GM18520 (cell line): ENCODE results near the gene HDAC9.

Experiments used
- ATAC-seq: cut with Tn5 transposase; IDR thresholded peaks from one replicate; pipeline ENCODE4 v1.9.1; 2021; ENCODE audit not compliant: unreplicated experiment

The HDAC9 gene

DNA sequence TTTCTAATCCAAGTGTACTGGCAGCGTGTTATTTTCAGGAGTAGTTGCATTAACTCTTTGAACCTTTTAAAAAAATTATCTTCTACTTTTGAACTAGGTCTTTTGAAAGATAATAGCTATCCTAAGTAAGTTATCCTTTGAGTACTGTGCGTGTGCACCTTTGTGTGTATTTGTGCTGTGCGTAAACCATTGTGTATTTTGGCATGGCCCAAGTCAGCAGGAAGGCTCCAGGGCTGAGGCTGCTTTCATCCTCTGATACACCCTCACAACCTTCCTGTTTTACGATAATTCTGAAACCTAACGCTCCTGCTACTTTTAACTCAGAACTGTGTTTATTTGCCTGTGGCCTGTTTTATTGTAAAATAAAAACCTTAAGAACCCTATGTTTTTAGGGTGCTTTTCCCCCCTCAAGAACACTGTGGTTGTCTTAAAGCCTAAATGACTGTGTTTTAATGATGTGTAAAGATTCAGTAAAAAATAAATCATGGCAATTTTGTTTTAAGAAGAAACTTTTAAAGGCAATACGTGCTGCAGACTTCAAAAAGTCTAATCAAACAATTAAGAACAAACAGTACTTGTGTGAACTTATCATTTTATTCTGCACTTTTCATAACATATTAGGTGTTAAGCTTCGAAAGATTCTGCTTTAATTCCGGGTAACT is 57.5 kb downstream of the HDAC9 start:
- ATAC-seq = no peak

- ATAC-seq = no peak
Observed at GRCh38 chr7:18553605-18554003, 58.1 kb downstream of the HDAC9 start.

GRCh38 chr7:18555120-18555519 is 59.6 kb downstream of the HDAC9 start:
- ATAC-seq = no peak

DNA sequence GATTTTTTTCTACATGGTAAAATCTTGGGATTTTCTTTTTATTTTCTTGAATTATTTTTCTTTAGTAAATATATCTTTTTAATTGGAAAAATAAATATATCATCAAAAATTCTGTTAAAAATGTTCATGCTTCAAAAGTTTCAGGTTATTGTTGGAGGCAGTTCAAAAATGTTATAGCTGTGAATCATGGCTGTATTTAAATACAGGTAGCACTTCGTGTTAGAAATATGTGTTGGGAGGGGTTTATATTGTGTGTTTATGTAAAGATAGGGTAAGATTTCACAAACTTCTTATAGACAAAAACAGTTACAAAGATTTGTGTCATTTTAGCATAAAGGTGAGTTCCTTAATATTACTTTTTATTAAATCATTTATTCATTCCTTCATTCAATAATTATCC is 60.4 kb downstream of the HDAC9 start:
- ATAC-seq = no peak

GRCh38 chr7:18558503-18558902 is 63.0 kb downstream of the HDAC9 start:
- ATAC-seq = no peak

DNA sequence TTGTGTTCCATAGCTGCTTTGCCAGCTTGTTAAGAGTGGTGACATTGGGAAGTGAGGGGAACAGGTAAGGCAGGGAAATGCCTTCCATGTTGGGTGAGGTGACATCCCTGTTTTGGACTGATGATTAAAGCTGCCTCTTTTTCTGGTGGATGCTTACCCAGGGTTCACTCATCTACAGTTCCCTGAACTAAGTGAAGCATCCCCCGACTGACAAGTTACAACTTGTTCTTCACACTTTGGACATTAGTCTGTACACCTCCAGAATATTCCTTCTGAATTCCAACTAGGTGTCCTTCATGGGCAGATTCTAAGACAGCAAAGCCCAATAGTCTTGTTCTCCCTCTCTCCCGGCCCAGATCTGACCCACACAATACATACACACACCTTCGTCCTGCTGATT is 63.4 kb downstream of the HDAC9 start:
- ATAC-seq = no peak

DNA sequence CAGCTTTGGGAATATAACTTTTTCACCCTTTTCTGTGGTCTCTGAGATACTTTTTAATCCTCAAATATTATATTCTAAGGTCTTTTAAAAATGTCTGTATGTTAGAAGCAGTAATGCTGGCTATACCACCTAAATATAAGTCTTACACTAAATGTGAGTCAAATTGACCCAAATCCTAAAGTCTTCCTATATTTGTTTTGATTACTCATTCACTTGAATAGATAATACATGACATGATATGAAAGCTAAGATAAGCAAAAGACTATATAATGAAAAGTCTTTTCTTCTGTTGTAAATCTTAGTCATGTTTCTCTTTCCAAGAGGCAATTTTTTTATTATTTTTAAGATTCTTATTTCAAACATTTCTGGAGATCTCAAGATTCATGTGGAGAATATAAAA is 64.2 kb downstream of the HDAC9 start:
- no peak for ATAC-seq

- ATAC-seq = no peak
Observed at GRCh38 chr7:18564779-18565178, 69.2 kb downstream of the HDAC9 start.

DNA sequence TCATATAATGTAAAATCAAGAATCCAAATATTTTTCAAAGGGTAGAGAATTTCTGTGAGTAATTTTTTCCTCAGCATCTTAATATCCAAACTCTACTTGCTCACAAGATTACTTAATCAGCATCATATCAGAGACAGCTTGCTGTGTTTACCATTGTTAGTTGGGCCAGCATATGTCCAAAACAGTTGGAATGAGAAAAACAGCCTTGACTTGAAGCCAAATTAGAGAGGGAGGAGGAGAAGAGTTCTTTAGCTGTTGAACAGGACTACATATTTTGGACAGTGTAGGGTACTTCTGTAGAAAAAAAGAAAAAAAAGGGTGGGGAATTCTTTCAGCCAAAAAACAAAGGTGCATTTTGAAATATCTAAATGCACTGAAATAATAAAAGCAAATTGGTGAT is 69.8 kb downstream of the HDAC9 start:
- no peak for ATAC-seq

- no peak for ATAC-seq
Observed at GRCh38 chr7:18566205-18566604, 70.7 kb downstream of the HDAC9 start.

DNA sequence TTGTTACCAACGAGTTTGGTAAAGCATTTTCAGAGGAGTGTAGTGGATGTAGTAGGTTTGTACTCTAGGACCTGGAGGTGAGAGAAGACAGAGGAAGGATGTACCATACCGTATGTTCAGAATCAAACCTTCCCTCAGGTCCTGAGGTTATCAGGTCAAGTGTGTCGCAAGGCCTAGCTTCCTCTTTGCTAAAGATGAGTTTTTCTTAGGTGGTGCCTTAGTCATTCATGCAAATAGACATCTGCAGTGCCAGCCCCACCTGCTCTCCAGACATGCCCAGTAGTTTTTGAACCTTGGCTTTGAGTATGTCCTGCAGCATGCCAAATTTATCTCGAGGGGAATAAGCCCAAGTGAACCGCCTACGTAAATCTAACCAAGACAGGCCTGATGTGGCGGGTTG is 71.3 kb downstream of the HDAC9 start:
- ATAC-seq = peak; percentile 99

DNA sequence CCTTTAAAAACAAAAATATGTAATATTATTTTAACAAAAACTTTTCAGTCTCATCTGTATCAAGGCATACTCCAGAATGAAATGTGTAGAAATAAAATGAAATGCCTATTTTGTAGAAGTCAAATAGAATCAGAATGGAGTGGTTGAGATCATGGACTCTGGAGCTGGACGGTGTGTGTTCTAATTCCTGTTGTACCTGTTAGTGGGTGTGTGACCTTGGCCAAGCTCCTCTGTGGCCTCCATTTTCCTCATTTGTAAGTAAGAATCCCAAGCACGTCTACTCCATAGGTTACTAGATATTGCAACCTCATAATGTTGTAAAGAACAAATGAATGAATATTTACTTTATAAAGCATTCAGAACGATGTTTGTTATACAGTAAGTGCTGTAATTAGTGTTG is 74.9 kb downstream of the HDAC9 start:
- ATAC-seq = no peak

GRCh38 chr7:18570890-18571478 is 75.4 kb downstream of the HDAC9 start:
- ATAC-seq = no peak

- ATAC-seq = no peak
Observed at GRCh38 chr7:18572154-18572553, 76.6 kb downstream of the HDAC9 start.

DNA sequence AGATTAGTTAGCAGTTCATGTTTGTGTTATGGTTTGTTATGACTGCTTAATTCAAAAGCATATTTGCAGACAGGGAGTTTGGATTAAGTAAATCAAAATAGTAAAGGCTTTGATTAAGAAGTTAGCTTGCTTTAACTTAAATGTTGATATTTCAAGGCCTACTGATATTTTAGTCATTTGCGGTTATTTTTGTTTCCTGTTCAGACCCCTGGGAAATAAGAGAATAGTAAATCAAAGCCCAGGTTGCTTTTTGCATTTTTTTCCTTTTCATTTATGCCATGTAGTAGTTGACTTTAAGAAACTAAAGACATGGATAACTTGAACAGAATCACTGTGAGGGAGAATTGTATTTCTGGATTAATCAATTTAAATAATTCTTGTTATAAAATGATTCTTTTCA is 77.3 kb downstream of the HDAC9 start:
- ATAC-seq = no peak

- no peak for ATAC-seq
Observed at GRCh38 chr7:18573410-18574234, 78.1 kb downstream of the HDAC9 start.

GRCh38 chr7:18574235-18574540 is 78.6 kb downstream of the HDAC9 start:
- no peak for ATAC-seq

DNA sequence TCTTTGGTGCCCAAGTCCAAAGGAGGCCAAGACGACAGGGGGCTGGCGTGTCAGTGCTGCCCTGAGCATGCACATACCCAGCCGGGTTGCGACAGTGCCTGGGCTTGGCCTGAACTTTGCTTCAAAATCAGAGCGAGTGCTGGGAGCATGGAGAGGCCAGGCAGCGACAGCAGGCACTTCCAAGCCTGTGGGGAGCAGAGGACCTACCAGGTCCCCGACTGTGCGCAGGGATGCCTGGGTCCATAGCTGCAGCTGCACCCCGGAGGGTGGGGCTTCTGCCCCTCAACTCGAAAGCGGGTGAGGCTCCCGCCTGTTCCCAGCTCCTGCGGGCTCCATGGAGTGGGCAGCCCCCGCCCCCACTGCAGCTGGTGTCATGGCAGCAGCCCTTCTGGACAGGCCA is 79.1 kb downstream of the HDAC9 start:
- no peak for ATAC-seq

GRCh38 chr7:18575622-18576572 is 80.3 kb downstream of the HDAC9 start:
- no peak for ATAC-seq

DNA sequence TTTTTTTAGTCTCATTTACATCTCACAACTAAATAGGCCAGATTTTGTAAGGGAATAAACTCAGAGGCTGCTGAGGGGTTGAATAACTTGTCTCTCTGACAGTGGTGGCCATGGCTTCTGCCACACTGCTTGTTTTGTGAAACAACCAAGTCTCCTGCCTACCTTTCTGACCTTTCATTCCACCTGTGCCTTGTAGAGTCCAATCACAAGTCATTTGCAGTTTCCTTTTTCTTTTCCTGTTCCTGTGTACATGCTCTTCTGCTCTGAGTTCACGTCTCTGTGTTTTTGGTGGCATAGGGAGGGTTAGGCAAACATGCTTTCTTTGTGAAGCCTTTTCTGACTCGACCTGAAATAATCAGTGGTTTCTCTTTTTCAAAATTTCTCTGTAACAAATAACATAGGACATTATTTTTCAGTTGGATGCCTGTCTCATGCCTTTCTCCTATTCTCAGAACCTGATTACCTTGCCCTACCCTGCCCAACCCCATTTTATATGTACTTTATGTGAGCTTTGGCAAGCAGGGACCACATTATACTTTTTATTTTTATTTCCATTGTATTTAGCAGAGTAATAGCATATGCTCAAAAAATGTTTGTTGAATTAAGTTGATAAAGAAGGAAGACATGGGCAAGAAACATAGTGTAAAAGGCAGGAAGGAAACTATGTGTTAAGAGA is 81.7 kb downstream of the HDAC9 start:
- ATAC-seq = no peak

- ATAC-seq = no peak
Observed at GRCh38 chr7:18579698-18580097, 84.1 kb downstream of the HDAC9 start.
